Measurements from ENCODE around the gene TKFC.

TKFC gene

GRCh38 chr11:61332797-61333549, at the start of gene TKFC, which contains the start of gene DDB1:
TKFC (plus strand) TSS chr11:61333228; CDS start chr11:61334729, 1,501 bp downstream.
DDB1 (minus strand) TSS chr11:61333105; CDS start chr11:61332968, 137 bp downstream.
- peak within 1 kb of the TSS; percentile 90 for H3K4me3 ChIP-seq (ENCODE audit: low read depth, low read length)

GRCh38 chr11:61283613-61284012, 49.4 kb upstream of the TKFC start:
- H3K4me3 ChIP-seq (ENCODE audit: low read depth, low read length) = no peak overlapping the region

GRCh38 chr11:61287338-61287977, 45.6 kb upstream of the TKFC start:
- no peak overlapping the region for H3K4me3 ChIP-seq (ENCODE audit: low read depth, low read length)

- no peak overlapping the region for H3K4me3 ChIP-seq (ENCODE audit: low read depth, low read length)
Observed at GRCh38 chr11:61290905-61291690, 41.9 kb upstream of the TKFC start.

- H3K4me3 ChIP-seq (ENCODE audit: low read depth, low read length) = no peak overlapping the region
Observed at GRCh38 chr11:61292356-61292755, 40.7 kb upstream of the TKFC start.

GRCh38 chr11:61293867-61294716, 38.9 kb upstream of the TKFC start:
- H3K4me3 ChIP-seq (ENCODE audit: low read depth, low read length) = peak overlapping the region; percentile 77

- peak within 1 kb of the TSS; percentile 77 for H3K4me3 ChIP-seq (ENCODE audit: low read depth, low read length)
Observed at GRCh38 chr11:61294717-61295595, 38.1 kb upstream of the TKFC start, which contains the start of gene VWCE. VWCE (minus strand) TSS chr11:61295316; CDS start chr11:61295037, 279 bp downstream.

- peak overlapping the region; percentile 77 for H3K4me3 ChIP-seq (ENCODE audit: low read depth, low read length)
Observed at GRCh38 chr11:61295596-61295926, 37.5 kb upstream of the TKFC start.

GRCh38 chr11:61297341-61297740, 35.7 kb upstream of the TKFC start:
- no peak overlapping the region for H3K4me3 ChIP-seq (ENCODE audit: low read depth, low read length)

- no peak overlapping the region for H3K4me3 ChIP-seq (ENCODE audit: low read depth, low read length)
Observed at GRCh38 chr11:61297746-61298145, 35.3 kb upstream of the TKFC start.

GRCh38 chr11:61298663-61299244, 34.3 kb upstream of the TKFC start:
- no peak overlapping the region for H3K4me3 ChIP-seq (ENCODE audit: low read depth, low read length)

- no peak overlapping the region for H3K4me3 ChIP-seq (ENCODE audit: low read depth, low read length)
Observed at GRCh38 chr11:61302550-61302949, 30.5 kb upstream of the TKFC start.

GRCh38 chr11:61303725-61304124, 29.3 kb upstream of the TKFC start:
- no peak overlapping the region for H3K4me3 ChIP-seq (ENCODE audit: low read depth, low read length)

- no peak overlapping the region for H3K4me3 ChIP-seq (ENCODE audit: low read depth, low read length)
Observed at GRCh38 chr11:61305417-61305816, 27.6 kb upstream of the TKFC start.

GRCh38 chr11:61306221-61306620, 26.8 kb upstream of the TKFC start:
- H3K4me3 ChIP-seq (ENCODE audit: low read depth, low read length) = no peak overlapping the region

- no peak overlapping the region for H3K4me3 ChIP-seq (ENCODE audit: low read depth, low read length)
Observed at GRCh38 chr11:61307354-61307753, 25.7 kb upstream of the TKFC start.

GRCh38 chr11:61309141-61309540, 23.9 kb upstream of the TKFC start:
- H3K4me3 ChIP-seq (ENCODE audit: low read depth, low read length) = no peak overlapping the region

- H3K4me3 ChIP-seq (ENCODE audit: low read depth, low read length) = no peak overlapping the region
Observed at GRCh38 chr11:61309739-61310138, 23.3 kb upstream of the TKFC start.

GRCh38 chr11:61310749-61311148, 22.3 kb upstream of the TKFC start:
- H3K4me3 ChIP-seq (ENCODE audit: low read depth, low read length) = no peak overlapping the region

All from iPS-11a (cell line).